ENCODE results near the gene ARHGAP33. TPM values are rescaled to one million over a fixed set of nuclear protein-coding genes. Genes with fewer than 3 reads are reported as not detected.
"Not testable (repeated sequence)": the region's sequence is repeated elsewhere in the genome, so short reads cannot be mapped to it uniquely, and the experiment has no call there.

ARHGAP33 gene
- polyA plus RNA-seq, 1 of the 3 experiments (the other 2 are of a cell fraction), result 7.8 TPM

- H2AFZ ChIP-seq (ENCODE audit: low read depth); H3K36me3 ChIP-seq (replicated peaks in 1 of 2; ENCODE audit: control insufficient read depth in 1 of 2, insufficient read depth in 2 of 2, low read length in 1 of 2); H3K4me1 ChIP-seq (ENCODE audit: control insufficient read depth in 1 of 2, insufficient read depth in 2 of 2, low read depth in 1 of 2, low read length in 1 of 2); H3F3A ChIP-seq (replicated peaks; ENCODE audit: insufficient read depth); H3K9ac ChIP-seq; H3K4me2 ChIP-seq; DNase-seq; H3K79me2 ChIP-seq (ENCODE audit: insufficient read depth); H3K4me3 ChIP-seq (ENCODE audit: low read depth in 2 of 2, low read length in 1 of 2); H4K20me1 ChIP-seq (ENCODE audit: insufficient read depth); H3K27ac ChIP-seq (ENCODE audit: low read depth in 2 of 2, low read length in 1 of 2); H3K9me2 ChIP-seq; H3K9me3 ChIP-seq: not testable (repeated sequence)
- ChIA-PET POLR2A (interaction anchor here (1.6 kb wide), 1 partner anchor 32 kb away, joined by 4 read pairs; the partner anchor contains the start of gene APLP1), CTCF (interaction anchor here (0.6 to 1.2 kb wide), 2 partner anchors 16 to 1129 kb away, joined by 4 to 5 read pairs; no protein-coding TSS in a partner anchor)
- H3K27me3 ChIP-seq (ENCODE audit: insufficient read depth), result peaks cover 35% of the 10 kb centered on the region
- 2% methylated on average over 11 of the region's 11 CpGs for WGBS (ENCODE audit: low lambda C conversion rate)
Measured at GRCh38 chr19:35836096-35836495, 60.7 kb downstream of the ARHGAP33 start.

Other genes with a start within 250 kb of the ARHGAP33 start
- gene SBSN, start 247.3 kb upstream of the ARHGAP33 start, polyA plus RNA-seq (2012; rRNA removed), result 0.16 and 0.25 TPM in 2 replicates
- gene GAPDHS, start 242.1 kb upstream of the ARHGAP33 start, polyA plus RNA-seq (2012; rRNA removed), result not detected in 2 replicates
- gene TMEM147, start 229.9 kb upstream of the ARHGAP33 start, polyA plus RNA-seq (2012; rRNA removed), result 201 and 202 TPM in 2 replicates
- not detected in 2 replicates for gene ATP4A, start 211.9 kb upstream of the ARHGAP33 start, polyA plus RNA-seq (2012; rRNA removed)
- gene PMIS2, start 189.4 kb upstream of the ARHGAP33 start, polyA plus RNA-seq (2012; rRNA removed), result not detected in 2 replicates
- 5.1 and 7.1 TPM in 2 replicates for gene HAUS5, start 162.8 kb upstream of the ARHGAP33 start, polyA plus RNA-seq (2012; rRNA removed)
- gene RBM42, start 146.5 kb upstream of the ARHGAP33 start, polyA plus RNA-seq (2012; rRNA removed), result 48.5 and 69.9 TPM in 2 replicates
- gene ETV2, start 133.8 kb upstream of the ARHGAP33 start, polyA plus RNA-seq (2012; rRNA removed), result 0.84 and 1.6 TPM in 2 replicates
- gene COX6B1, start 127.2 kb upstream of the ARHGAP33 start, polyA plus RNA-seq (2012; rRNA removed), result 826 and 889 TPM in 2 replicates
- 0.11 and 0.16 TPM in 2 replicates for gene UPK1A, start 109.0 kb upstream of the ARHGAP33 start, polyA plus RNA-seq (2012; rRNA removed)
- not detected in 2 replicates for gene ZBTB32, start 71.0 kb upstream of the ARHGAP33 start, polyA plus RNA-seq (2012; rRNA removed)
- gene KMT2B, start 57.6 kb upstream of the ARHGAP33 start, polyA plus RNA-seq (2012; rRNA removed), result 18.2 and 29.2 TPM in 2 replicates
- 5.1 and 5.6 TPM in 2 replicates for gene IGFLR1, start 33.1 kb upstream of the ARHGAP33 start, polyA plus RNA-seq (2012; rRNA removed)
- gene U2AF1L4, start 30.1 kb upstream of the ARHGAP33 start, polyA plus RNA-seq (2012; rRNA removed), result 25.9 and 29.4 TPM in 2 replicates
- 66.3 and 99.2 TPM in 2 replicates for gene PSENEN, start 29.9 kb upstream of the ARHGAP33 start, polyA plus RNA-seq (2012; rRNA removed)
- gene LIN37, start 27.0 kb upstream of the ARHGAP33 start, polyA plus RNA-seq (2012; rRNA removed), result 21.1 and 25.2 TPM in 2 replicates
- 0.10 and 0.43 TPM in 2 replicates for gene HSPB6, start 18.5 kb upstream of the ARHGAP33 start, polyA plus RNA-seq (2012; rRNA removed)
- gene PROSER3, start 17.4 kb upstream of the ARHGAP33 start, polyA plus RNA-seq (2012; rRNA removed), result 12.3 and 12.5 TPM in 2 replicates
- gene PRODH2, start 37.3 kb downstream of the ARHGAP33 start, polyA plus RNA-seq (2012; rRNA removed), result not detected in 2 replicates
- gene NPHS1, start 76.9 kb downstream of the ARHGAP33 start, polyA plus RNA-seq (2012; rRNA removed), result not detected in 2 replicates
- 0.21 and 0.37 TPM in 2 replicates for gene KIRREL2, start 81.3 kb downstream of the ARHGAP33 start, polyA plus RNA-seq (2012; rRNA removed)
- gene APLP1, start 93.0 kb downstream of the ARHGAP33 start, polyA plus RNA-seq (2012; rRNA removed), result 31.8 and 66.7 TPM in 2 replicates
- gene NFKBID, start 125.0 kb downstream of the ARHGAP33 start, polyA plus RNA-seq (2012; rRNA removed), result 5.5 and 11.4 TPM in 2 replicates
- 0.59 and 0.76 TPM in 2 replicates for gene HCST, start 127.0 kb downstream of the ARHGAP33 start, polyA plus RNA-seq (2012; rRNA removed)
- not detected in 2 replicates for gene TYROBP, start 132.7 kb downstream of the ARHGAP33 start, polyA plus RNA-seq (2012; rRNA removed)
- 2.1 and 5.4 TPM in 2 replicates for gene LRFN3, start 160.8 kb downstream of the ARHGAP33 start, polyA plus RNA-seq (2012; rRNA removed)
- gene SDHAF1, start 219.6 kb downstream of the ARHGAP33 start, polyA plus RNA-seq (2012; rRNA removed), result 22.5 and 25.3 TPM in 2 replicates
- 0.48 and 0.58 TPM in 2 replicates for gene SYNE4, start 233.2 kb downstream of the ARHGAP33 start, polyA plus RNA-seq (2012; rRNA removed)
- gene ALKBH6, start 238.6 kb downstream of the ARHGAP33 start, polyA plus RNA-seq (2012; rRNA removed), result 29.9 and 30.7 TPM in 2 replicates